Ammon's horn (tissue), 1 donor: ENCODE data around the gene SASH3.

Experiments
- DNase-seq: peaks from one replicate; pipeline ENCODE4 v3.0.0-alpha.2; 2016; ENCODE audit warnings: low spot score

Gene SASH3

GRCh38 chrX:129808829-129809796 is 29.4 kb downstream of the SASH3 start:
- no peak for DNase-seq

DNA sequence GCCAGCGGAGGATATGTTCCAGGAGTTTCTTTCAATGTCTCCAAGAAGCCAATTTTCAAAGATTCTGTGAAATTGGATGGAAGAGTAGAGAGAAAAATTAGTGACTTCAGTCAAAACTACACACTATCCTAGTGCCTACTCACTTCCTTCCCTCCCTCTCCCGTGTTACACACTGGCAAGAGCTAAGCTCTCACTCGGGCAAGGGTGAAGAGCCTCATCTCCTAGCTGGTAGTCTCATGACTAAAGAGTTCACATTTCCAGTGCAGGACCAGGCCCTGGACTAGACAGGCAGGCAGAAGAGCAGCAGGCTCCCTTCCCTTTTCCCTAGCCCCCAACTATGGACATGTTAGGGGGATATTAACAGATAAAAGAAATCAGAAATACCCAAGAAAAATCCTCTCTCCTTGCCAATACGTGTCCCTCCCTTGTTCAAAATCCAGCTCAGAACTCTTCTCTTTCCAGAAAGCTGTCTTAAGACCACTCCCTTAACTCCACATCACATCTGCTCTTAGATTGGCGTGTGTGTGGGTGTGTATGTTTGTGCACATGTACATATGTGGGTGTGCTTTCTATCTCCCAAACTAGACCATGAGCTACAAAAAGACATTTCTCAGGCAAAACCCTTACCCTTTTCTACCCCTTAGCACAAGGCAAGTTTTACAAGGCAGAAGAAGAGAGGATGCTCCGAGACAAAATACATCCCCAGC is 34.1 kb downstream of the SASH3 start:
- DNase-seq: no peak

DNA sequence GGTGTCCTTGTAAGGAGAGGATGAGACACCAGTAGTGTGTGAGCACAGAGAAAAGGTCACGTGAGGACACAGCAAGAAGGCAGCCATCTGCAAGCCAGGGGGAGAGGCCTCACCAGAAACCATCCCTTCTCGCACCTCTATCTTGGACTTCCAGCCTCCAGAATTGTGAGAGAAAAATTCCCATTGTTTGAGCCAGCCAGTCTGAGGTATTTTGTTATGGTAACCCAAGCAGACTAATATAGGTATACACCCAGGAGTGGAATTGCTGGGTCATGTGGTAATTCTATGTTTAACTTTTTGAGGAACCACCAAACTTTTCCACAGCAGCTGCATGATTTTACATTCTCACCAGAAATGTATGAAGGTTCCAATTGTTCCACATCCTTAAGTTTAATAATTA is 38.4 kb downstream of the SASH3 start:
- DNase-seq: no peak

GRCh38 chrX:129823115-129823514 is 43.4 kb downstream of the SASH3 start:
- peak; percentile 61 for DNase-seq

GRCh38 chrX:129823522-129823921 is 43.8 kb downstream of the SASH3 start:
- DNase-seq: no peak

DNA sequence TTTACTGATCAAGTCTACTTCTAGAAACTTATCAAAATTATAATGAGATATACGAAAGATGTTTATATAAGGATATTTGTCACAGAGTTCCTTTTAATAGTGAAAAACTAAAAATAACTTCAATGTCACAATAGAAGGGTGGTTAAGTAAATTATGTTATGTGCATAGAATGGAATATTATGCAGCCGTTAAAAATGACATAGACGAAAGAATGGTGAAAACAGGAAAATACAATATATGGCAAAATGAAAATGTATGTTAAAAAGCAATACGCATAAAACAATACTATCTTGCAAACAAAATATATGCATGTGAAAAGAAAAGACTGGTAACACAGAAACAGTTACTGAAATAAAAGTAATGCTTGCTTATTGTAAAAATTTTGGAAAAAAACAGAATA is 44.9 kb downstream of the SASH3 start:
- no peak for DNase-seq

DNA sequence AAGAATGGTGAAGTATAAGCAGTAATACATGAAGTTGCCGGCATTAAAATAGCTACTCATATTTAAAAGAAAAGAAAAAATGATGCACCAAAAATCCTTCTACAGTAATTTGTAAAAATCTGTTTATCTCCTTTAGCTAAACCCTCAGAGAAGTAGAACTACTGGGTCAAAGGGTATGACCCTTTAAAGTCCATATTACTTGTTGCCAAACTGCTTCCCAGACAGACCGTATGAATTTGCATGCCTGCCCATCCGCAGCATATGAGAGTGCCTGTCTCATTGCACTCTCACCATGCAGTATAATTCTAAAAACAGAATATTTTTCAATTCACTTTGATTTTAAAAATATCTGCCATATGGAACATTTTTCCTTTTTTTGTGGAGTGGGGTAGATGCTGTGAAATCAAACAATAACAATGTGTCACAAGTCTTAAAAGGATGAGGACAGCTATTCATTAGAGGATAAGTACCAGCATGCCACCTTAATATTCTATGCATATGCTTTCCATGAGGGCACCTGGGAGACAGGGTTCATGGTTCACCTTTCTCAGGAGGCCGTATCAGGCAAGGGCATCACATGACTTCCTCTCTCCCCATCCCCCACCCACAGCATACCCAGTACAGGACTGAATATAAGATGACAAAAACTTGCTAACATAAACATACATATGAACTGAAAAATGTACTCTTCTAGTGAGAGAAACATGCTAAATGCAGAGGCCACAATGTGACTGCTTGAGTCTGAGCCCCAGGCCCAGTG is 46.2 kb downstream of the SASH3 start:
- DNase-seq: no peak

DNA sequence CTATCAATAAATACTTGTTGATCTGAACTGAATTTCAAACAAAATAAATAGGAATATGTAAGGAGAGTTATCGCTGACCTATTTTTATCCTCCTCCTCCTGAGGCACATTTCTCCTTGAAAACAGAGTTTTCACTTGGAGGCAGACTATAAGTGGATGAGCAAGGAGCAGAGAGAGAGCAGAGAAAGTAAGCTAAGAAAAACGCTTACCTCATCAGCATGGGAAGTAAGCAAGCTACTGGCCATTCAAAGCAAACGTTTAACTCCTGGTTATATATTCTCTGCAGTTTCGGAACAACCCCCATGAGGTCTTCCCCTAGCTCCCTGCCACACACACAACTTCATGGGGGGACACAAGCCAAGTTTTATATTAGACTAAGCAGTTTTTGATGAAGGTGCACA is 50.7 kb downstream of the SASH3 start:
- no peak for DNase-seq

GRCh38 chrX:129831091-129831885 is 51.5 kb downstream of the SASH3 start:
- peak; percentile 84 for DNase-seq

GRCh38 chrX:129833153-129833990 is 53.6 kb downstream of the SASH3 start:
- peak; percentile 67 for DNase-seq

DNA sequence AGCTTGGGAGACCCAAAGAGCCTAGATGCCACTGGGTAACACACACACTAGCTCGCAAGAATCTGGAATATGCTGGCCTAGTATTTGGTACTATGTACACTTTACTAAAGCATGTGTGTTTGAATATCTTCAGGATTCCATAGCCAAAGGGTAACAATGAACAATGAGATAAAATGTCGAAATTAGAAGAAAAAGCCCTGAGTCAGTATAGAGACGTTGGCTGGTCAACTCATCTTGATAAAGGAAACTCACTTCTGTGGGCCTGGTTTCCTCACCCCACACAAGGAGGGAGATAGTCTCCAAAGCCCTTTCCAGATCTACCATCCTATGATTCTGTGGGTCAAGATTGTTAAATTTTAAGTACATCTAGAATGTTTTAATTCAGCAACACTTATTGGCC is 57.1 kb downstream of the SASH3 start:
- DNase-seq: no peak

DNA sequence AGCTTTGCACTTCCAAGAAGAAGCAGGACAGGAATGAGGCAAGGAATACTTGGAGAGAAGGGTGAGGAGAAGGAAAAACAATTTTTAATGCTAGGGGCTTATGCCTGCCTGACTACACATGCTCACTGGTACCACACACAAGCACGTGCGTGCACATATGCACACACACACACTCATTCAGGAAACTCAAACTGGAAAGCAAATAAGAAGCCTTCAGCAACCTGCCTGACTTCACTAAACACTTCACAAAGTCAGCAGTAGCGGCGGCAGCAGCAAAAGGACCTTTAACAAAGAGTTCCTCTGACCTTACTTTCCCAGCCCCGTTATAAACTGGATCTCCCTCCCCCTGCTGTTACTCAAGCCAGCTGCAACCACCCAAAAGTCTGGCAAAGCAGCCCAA is 60.6 kb downstream of the SASH3 start:
- DNase-seq: no peak

DNA sequence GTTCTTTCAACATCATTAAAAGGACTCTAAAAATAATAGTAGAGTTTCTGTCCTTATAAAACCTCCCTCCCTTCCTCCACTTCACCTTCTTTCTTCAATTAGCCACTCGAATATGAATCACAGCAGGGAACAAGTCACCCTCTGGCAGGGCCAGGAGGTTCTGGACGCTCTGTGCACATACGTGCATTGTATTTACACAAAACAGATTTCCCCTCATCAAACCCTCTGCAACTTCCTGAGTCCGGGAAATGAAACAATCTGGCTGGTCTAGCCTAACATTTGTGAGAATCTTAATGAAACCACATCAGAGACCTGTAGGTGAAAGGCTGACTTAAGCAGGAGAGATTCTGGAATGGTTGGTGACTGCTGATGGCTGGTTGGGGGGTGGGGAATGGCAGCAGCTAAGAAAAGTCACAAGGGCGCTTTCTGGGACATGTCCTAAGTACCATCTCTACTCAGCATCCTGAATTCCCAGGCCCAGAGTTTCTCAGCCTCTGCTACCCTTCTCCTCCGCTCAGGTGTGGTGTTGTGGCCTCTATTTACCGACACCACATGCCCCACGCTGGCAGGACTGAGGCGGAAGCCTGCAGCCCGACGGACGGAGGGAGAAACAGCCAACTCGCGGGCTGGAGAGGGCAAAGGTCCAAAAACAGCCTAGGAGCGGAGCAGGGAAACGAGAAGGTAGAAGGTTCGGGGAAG is 62.9 kb downstream of the SASH3 start:
- DNase-seq: no peak

GRCh38 chrX:129843209-129843458 is 63.4 kb downstream of the SASH3 start:
- no peak for DNase-seq

DNA sequence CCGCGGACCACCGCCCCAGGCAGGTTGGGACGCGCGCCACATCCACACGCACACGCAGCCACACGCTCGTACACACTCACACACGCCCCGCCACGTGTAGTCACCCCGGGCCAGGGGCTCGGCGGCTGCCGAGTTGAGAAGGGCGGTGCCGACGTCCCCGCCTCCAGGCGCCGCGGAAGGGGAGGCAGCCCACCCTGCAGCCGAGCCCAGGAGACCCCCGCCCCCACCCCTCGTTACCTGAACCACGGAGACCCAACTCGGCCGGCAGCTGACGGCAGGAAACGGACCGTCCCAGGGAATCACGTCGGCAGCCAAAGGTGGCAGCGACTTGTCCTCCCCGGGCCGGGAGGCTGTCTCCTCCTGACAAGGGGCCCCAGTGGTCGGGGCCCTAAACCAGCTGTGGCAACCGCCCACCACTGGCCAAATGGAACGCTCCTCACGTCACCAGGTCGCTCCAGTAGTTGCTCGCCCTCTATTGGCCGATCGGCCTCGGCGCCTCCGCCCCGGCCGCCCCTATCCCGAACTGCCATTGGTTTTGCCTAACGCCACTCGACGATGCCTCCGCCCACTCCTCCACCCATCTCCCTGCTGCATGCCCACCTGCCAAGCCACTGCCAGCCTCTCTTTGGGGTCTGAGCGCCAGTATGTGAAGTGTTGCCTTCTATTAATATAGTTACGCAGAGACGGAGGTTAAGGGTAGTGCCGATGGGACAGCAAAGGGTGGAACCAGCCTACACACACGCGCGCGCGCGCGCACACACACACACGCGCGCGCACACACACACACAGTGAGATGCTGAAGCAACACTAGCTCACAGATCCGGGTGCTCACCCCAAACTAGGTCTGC is 63.9 kb downstream of the SASH3 start, which contains the start of gene ZDHHC9:
Gene ZDHHC9, minus strand, starts transcription at position 428 of the 848 bp plus-strand sequence. CDS start 1,941 bp downstream, outside the sequence.
- peak; percentile 94 for DNase-seq
